ENCODE results near the gene KCP.

The KCP gene

GRCh38 chr7:128862571-128863432 is 47.7 kb downstream of the KCP start, which contains the start of gene ATP6V1F:
ATP6V1F (plus strand) TSS chr7:128862856; CDS start chr7:128862905, 49 bp downstream.
- Histone ChIP-seq H3K4me1 (ENCODE audit: control insufficient read depth, insufficient read depth, low read length, poor library complexity, severe bottlenecking) (peaks cover 10% of the 10 kb centered on the region), H3K27me3 (replicated peaks; ENCODE audit: control insufficient read depth, insufficient read depth, low read length, poor library complexity, severe bottlenecking) (no peaks in the 10 kb centered on the region), H3K4me3 (ENCODE audit: insufficient read depth, low read depth, low read length, poor library complexity, severe bottlenecking) (peak within 1 kb of the TSS; percentile 80), H3K36me3 (ENCODE audit: control insufficient read depth, insufficient read depth, low read length) (peaks cover 10% of the 10 kb centered on the region), H3K27ac (ENCODE audit: insufficient read depth, low read length, poor library complexity, severe bottlenecking) (peak within 1 kb of the TSS; percentile 77), H3K9me3 (ENCODE audit: control insufficient read depth, low read length) (no peaks in the 10 kb centered on the region)
- DNase-seq = peak; percentile 98 to 99 (median 99)

GRCh38 chr7:128861957-128862570 is 48.4 kb downstream of the KCP start:
- Histone ChIP-seq H3K27ac (ENCODE audit: insufficient read depth, low read length, poor library complexity, severe bottlenecking) (peak overlapping the region; percentile 33), H3K27me3 (replicated peaks; ENCODE audit: control insufficient read depth, insufficient read depth, low read length, poor library complexity, severe bottlenecking) (no peaks in the 10 kb centered on the region)
- no peak for DNase-seq

GRCh38 chr7:128860158-128861073 is 50.1 kb downstream of the KCP start:
- H3K27ac ChIP-seq (ENCODE audit: insufficient read depth, low read length, poor library complexity, severe bottlenecking) = no peak overlapping the region

More at GRCh38 chr7:128861957-128862570, 48.4 kb downstream of the KCP start:
- no peaks in the 10 kb centered on the region for H3K9me3 ChIP-seq (ENCODE audit: control insufficient read depth, low read length)
- peak overlapping the region; percentile 80 for H3K4me3 ChIP-seq (ENCODE audit: insufficient read depth, low read depth, low read length, poor library complexity, severe bottlenecking)
- peaks cover 10% of the 10 kb centered on the region for H3K4me1 ChIP-seq (ENCODE audit: control insufficient read depth, insufficient read depth, low read length, poor library complexity, severe bottlenecking)
- H3K36me3 ChIP-seq (ENCODE audit: control insufficient read depth, insufficient read depth, low read length) = peaks cover 10% of the 10 kb centered on the region

GRCh38 chr7:128859232-128860157 is 51.0 kb downstream of the KCP start:
- no peak for DNase-seq
- no peak overlapping the region for H3K27ac ChIP-seq (ENCODE audit: insufficient read depth, low read length, poor library complexity, severe bottlenecking)
- H3K4me1 ChIP-seq (ENCODE audit: control insufficient read depth, insufficient read depth, low read length, poor library complexity, severe bottlenecking) = peaks cover 10% of the 10 kb centered on the region
- H3K9me3 ChIP-seq (ENCODE audit: control insufficient read depth, low read length) = no peaks in the 10 kb centered on the region
- H3K36me3 ChIP-seq (ENCODE audit: control insufficient read depth, insufficient read depth, low read length) = no peaks in the 10 kb centered on the region
- H3K27me3 ChIP-seq (replicated peaks; ENCODE audit: control insufficient read depth, insufficient read depth, low read length, poor library complexity, severe bottlenecking) = no peaks in the 10 kb centered on the region
- H3K4me3 ChIP-seq (ENCODE audit: insufficient read depth, low read depth, low read length, poor library complexity, severe bottlenecking) = no peak overlapping the region

More at GRCh38 chr7:128860158-128861073, 50.1 kb downstream of the KCP start:
- peaks cover 10% of the 10 kb centered on the region for H3K4me1 ChIP-seq (ENCODE audit: control insufficient read depth, insufficient read depth, low read length, poor library complexity, severe bottlenecking)
- no peaks in the 10 kb centered on the region for H3K9me3 ChIP-seq (ENCODE audit: control insufficient read depth, low read length)
- peaks cover 6% of the 10 kb centered on the region for H3K36me3 ChIP-seq (ENCODE audit: control insufficient read depth, insufficient read depth, low read length)
- H3K4me3 ChIP-seq (ENCODE audit: insufficient read depth, low read depth, low read length, poor library complexity, severe bottlenecking) = no peak overlapping the region
- H3K27me3 ChIP-seq (replicated peaks; ENCODE audit: control insufficient read depth, insufficient read depth, low read length, poor library complexity, severe bottlenecking) = no peaks in the 10 kb centered on the region
- no peak for DNase-seq

- Histone ChIP-seq H3K9me3 (ENCODE audit: control insufficient read depth, low read length) (no peaks in the 10 kb centered on the region), H3K4me1 (ENCODE audit: control insufficient read depth, insufficient read depth, low read length, poor library complexity, severe bottlenecking) (peaks cover 6% of the 10 kb centered on the region), H3K4me3 (ENCODE audit: insufficient read depth, low read depth, low read length, poor library complexity, severe bottlenecking) (no peak overlapping the region), H3K27ac (ENCODE audit: insufficient read depth, low read length, poor library complexity, severe bottlenecking) (no peak overlapping the region), H3K27me3 (replicated peaks; ENCODE audit: control insufficient read depth, insufficient read depth, low read length, poor library complexity, severe bottlenecking) (no peaks in the 10 kb centered on the region), H3K36me3 (ENCODE audit: control insufficient read depth, insufficient read depth, low read length) (no peaks in the 10 kb centered on the region)
- no peak for DNase-seq
Measured at GRCh38 chr7:128858380-128859231, 51.9 kb downstream of the KCP start.

GRCh38 chr7:128856001-128856718 is 54.3 kb downstream of the KCP start:
- no peak for DNase-seq
- H3K27ac ChIP-seq (ENCODE audit: insufficient read depth, low read length, poor library complexity, severe bottlenecking) = no peak overlapping the region
- no peak overlapping the region for H3K4me3 ChIP-seq (ENCODE audit: insufficient read depth, low read depth, low read length, poor library complexity, severe bottlenecking)
- no peaks in the 10 kb centered on the region for H3K4me1 ChIP-seq (ENCODE audit: control insufficient read depth, insufficient read depth, low read length, poor library complexity, severe bottlenecking)
- H3K9me3 ChIP-seq (ENCODE audit: control insufficient read depth, low read length) = no peaks in the 10 kb centered on the region
- H3K36me3 ChIP-seq (ENCODE audit: control insufficient read depth, insufficient read depth, low read length) = no peaks in the 10 kb centered on the region
- no peaks in the 10 kb centered on the region for H3K27me3 ChIP-seq (replicated peaks; ENCODE audit: control insufficient read depth, insufficient read depth, low read length, poor library complexity, severe bottlenecking)

GRCh38 chr7:128855559-128855958 is 55.0 kb downstream of the KCP start:
- Histone ChIP-seq H3K4me3 (ENCODE audit: insufficient read depth, low read depth, low read length, poor library complexity, severe bottlenecking) (no peak overlapping the region), H3K9me3 (ENCODE audit: control insufficient read depth, low read length) (no peaks in the 10 kb centered on the region), H3K36me3 (ENCODE audit: control insufficient read depth, insufficient read depth, low read length) (no peaks in the 10 kb centered on the region), H3K27me3 (replicated peaks; ENCODE audit: control insufficient read depth, insufficient read depth, low read length, poor library complexity, severe bottlenecking) (no peaks in the 10 kb centered on the region), H3K4me1 (ENCODE audit: control insufficient read depth, insufficient read depth, low read length, poor library complexity, severe bottlenecking) (no peaks in the 10 kb centered on the region), H3K27ac (ENCODE audit: insufficient read depth, low read length, poor library complexity, severe bottlenecking) (no peak overlapping the region)
- no peak for DNase-seq

GRCh38 chr7:128854396-128854795 is 56.1 kb downstream of the KCP start:
- Histone ChIP-seq H3K9me3 (ENCODE audit: control insufficient read depth, low read length) (no peaks in the 10 kb centered on the region), H3K4me3 (ENCODE audit: insufficient read depth, low read depth, low read length, poor library complexity, severe bottlenecking) (no peak overlapping the region), H3K4me1 (ENCODE audit: control insufficient read depth, insufficient read depth, low read length, poor library complexity, severe bottlenecking) (no peaks in the 10 kb centered on the region), H3K36me3 (ENCODE audit: control insufficient read depth, insufficient read depth, low read length) (no peaks in the 10 kb centered on the region), H3K27me3 (replicated peaks; ENCODE audit: control insufficient read depth, insufficient read depth, low read length, poor library complexity, severe bottlenecking) (no peaks in the 10 kb centered on the region), H3K27ac (ENCODE audit: insufficient read depth, low read length, poor library complexity, severe bottlenecking) (no peak overlapping the region)
- DNase-seq = no peak
